K562 treated with DMSO at 1 percent for 24 hours (cell line): ENCODE measurements around the gene C11orf71. TPM values are rescaled to one million over a fixed set of nuclear protein-coding genes. Genes with fewer than 3 reads are reported as not detected.

Experiments
- total RNA-seq: library from RNA; unstranded; fragments of 300-600 nt; gene quantifications from 2 replicates; pipeline ENCODE4 v1.2.3, GENCODE V29; 2022; ENCODE audit warnings: low read depth; ENCODE audit not compliant: insufficient read depth

Gene C11orf71
- total RNA-seq: 6.8 and 7.8 TPM in 2 replicates

GRCh38 chr11:114400216-114400914 lies at the start of gene C11orf71, which contains the start of gene RBM7:
C11orf71 (minus strand) TSS chr11:114400511; CDS start chr11:114400331, 180 bp downstream.
RBM7 (plus strand) TSS chr11:114400666; CDS start chr11:114400672, 6 bp downstream.

GRCh38 chr11:114439229-114440120 lies 39.2 kb upstream of the C11orf71 start, which contains the start of gene REXO2:
REXO2 (plus strand) TSS chr11:114439467; CDS start chr11:114439529, 62 bp downstream.

Other genes starting within 250 kb of the C11orf71 start
- gene NNMT, start 104.1 kb downstream of the C11orf71 start, total RNA-seq: 52.4 and 64.1 TPM in 2 replicates
- gene RBM7, start 155 bp upstream of the C11orf71 start, total RNA-seq: 13.3 and 15.8 TPM in 2 replicates
- 89.1 and 94.8 TPM in 2 replicates for gene REXO2, start 39.0 kb upstream of the C11orf71 start, total RNA-seq
- gene NXPE1, start 159.4 kb upstream of the C11orf71 start, total RNA-seq: not detected in 2 replicates
- gene NXPE4, start 195.3 kb upstream of the C11orf71 start, total RNA-seq: not detected in 2 replicates